H1 (cell line): ENCODE data around the gene LHFPL3. TPM values are rescaled to one million over a fixed set of nuclear protein-coding genes. Genes with fewer than 3 reads are reported as not detected.

Experiments
- BRCA1 ChIP-seq: IDR thresholded peaks from 2 replicates; pipeline ENCODE4 v1.6.1; 2012; ENCODE audit warnings: low read depth, low read length, improper control_type of control experiment
- CHD7 ChIP-seq: fragments of 300-600 bp; sonication (generic); IDR thresholded peaks from 2 replicates; pipeline ENCODE4 v1.7.1; 2012; ENCODE audit warnings: low read length, moderate library complexity, mild to moderate bottlenecking, inconsistent platforms; ENCODE audit not compliant: insufficient replicate concordance
- polyA plus RNA-seq, 7 experiments: library from polyadenylated mRNA; depleted of rRNA in 3 of 7; stranded (reverse) in 5 of 7; unstranded in 2 of 7; fragments of >200 nt in 5 of 7; fragments of 200-250 nt in 2 of 7; gene quantifications; 1 replicate in 5 of 7; 2 replicates in 1 of 7; 4 replicates in 1 of 7; pipeline versions ENCODE4 v1.2.1 to v1.2.3, GENCODE V29; 2011 to 2013; ENCODE audit warnings: missing spikeins in 2 of 7, mixed read lengths in 2 of 7
- total RNA-seq: library from RNA; stranded (reverse); fragmentation: NEBNext Ultra II Directional; extraction: Animal tissue kit (Norgen Biotek cat#: 25700); gene quantifications from 2 replicates; pipeline ENCODE4 v1.2.1, GENCODE V29; 2021

LHFPL3 gene
- total and polyA plus RNA-seq, 2 of the 8 experiments (the other 6 are each of a cell fraction or from before 2014, with no cell fraction given), result 0.24 to 0.50 TPM

GRCh38 chr7:104434129-104434528, 105.7 kb downstream of the LHFPL3 start (continued):
- TF ChIP-seq CHD7 (no peak), BRCA1 (no peak)
